ENCODE results near the gene NTRK3. TPM values are rescaled to one million over a fixed set of nuclear protein-coding genes. Genes with fewer than 3 reads are reported as not detected.

The NTRK3 gene
- total RNA-seq, 1 donor from 2014 or later: not detected

DNA sequence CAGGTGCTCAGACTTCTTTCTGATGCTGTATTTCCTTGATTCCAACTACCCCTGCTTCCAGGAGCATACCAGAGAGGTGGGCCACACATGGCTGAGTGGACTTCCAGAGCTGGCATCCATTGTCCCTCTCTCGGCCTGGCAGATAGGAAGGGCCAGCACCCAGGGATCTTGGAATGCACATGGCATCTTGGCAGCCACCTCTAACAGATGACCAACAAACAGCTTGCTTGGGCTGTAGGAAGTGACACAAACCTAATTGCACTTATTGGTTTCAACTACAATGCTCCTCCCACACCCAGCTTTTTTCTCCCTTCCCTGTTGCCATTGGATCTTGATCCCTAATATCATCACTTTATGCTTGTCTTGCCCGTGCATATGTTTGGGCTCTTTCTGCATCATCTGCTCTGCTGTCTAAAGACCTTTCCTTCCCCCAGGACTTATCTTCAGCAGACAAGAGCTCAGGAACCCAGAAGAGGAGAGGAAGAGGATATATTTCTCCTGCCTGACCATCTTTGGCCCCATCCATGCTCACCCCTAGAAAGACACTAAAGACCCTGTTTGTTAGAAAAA lies 294.6 kb downstream of the NTRK3 start:
- TF ChIP-seq, protein P1, sequence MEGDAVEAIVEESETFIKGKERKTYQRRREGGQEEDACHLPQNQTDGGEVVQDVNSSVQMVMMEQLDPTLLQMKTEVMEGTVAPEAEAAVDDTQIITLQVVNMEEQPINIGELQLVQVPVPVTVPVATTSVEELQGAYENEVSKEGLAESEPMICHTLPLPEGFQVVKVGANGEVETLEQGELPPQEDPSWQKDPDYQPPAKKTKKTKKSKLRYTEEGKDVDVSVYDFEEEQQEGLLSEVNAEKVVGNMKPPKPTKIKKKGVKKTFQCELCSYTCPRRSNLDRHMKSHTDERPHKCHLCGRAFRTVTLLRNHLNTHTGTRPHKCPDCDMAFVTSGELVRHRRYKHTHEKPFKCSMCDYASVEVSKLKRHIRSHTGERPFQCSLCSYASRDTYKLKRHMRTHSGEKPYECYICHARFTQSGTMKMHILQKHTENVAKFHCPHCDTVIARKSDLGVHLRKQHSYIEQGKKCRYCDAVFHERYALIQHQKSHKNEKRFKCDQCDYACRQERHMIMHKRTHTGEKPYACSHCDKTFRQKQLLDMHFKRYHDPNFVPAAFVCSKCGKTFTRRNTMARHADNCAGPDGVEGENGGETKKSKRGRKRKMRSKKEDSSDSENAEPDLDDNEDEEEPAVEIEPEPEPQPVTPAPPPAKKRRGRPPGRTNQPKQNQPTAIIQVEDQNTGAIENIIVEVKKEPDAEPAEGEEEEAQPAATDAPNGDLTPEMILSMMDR (conservative IDR thresholded peaks at IDR 0.05; ENCODE audit: low read depth, low read length): no peak
- DNase-seq (ENCODE audit: low read depth): no peak
- H3K4me3 ChIP-seq (ENCODE audit: low read depth, low read length): no peak overlapping the region

DNA sequence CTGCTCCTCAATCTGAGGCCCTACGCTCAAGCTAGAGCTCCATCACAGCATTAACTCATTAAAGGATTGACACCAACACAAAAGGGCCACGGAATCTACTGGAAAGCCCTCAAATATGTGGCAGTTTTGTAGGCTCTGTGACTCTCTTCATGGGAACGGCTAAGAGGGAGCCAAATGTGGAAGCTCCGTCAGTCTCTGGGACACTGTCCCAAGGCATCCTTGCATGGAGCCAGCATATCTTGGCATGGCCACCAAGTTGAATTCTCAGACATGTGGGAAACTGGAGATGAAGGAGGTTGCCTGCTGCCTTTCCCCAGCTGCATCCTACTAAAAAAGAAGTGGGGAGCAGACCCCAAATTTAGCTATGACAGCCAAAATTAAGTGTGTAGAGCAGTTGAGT lies 296.9 kb downstream of the NTRK3 start:
- TF ChIP-seq, protein P1 (conservative IDR thresholded peaks at IDR 0.05; ENCODE audit: low read depth, low read length): no peak
- H3K4me3 ChIP-seq (ENCODE audit: low read depth, low read length): no peak overlapping the region

DNA sequence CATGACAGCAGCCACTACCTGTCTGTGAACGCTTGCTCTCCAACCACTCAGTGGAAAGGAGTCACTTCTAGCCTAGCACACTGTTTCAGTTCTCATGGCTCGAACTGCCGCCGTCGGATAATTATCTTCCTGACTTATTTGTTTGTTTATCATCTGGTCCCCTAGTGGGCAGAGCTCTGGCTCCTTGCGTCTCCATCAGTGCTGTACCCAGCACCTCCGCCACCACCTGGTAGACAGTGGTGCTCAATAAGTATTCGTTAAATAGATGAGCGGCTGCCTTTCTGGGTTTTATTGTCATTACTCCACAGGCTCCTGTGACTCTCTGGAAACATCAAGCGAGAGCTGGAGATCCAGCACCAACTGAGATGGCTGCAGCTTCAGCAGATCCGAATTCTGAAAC lies 297.5 kb downstream of the NTRK3 start:
- no peak for DNase-seq (ENCODE audit: low read depth)
- no peak overlapping the region for H3K4me3 ChIP-seq (ENCODE audit: low read depth, low read length)
- TF ChIP-seq, protein P1 (conservative IDR thresholded peaks at IDR 0.05; ENCODE audit: low read depth, low read length): no peak

More for the DNA sequence above, 296.9 kb downstream of the NTRK3 start:
- no peak for DNase-seq (ENCODE audit: low read depth)

DNA sequence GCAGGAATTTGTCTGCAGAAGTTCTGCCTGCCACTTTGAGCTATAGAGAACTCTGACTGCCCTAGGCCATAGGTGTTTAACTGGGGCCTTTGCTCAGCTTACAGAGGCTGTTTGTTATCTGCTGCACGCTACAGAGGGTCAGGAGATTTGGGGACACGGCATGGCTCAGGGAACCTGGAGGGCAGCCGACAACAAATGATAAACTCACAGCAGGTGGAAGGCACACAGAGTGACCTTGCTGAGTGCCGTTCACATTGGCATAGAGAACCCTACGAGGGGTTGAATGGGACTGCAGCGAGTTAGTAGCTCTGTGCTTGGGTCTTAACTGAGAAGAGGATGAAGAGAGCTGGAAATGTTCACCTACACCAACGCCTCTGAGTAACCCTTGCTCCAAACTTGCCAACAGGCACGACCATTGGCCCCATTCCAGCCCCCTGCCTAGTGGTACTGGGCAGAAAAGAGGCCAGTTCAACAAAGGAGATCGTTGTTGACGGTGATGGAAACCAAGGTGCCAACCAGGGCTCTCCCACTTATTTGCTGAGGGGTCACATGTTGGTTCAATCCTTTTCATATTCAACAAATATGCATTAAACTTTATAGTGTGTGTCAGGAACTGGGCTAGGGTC lies 301.1 kb downstream of the NTRK3 start:
- TF ChIP-seq, protein P1 (conservative IDR thresholded peaks at IDR 0.05; ENCODE audit: low read depth, low read length): no peak
- no peak overlapping the region for H3K4me3 ChIP-seq (ENCODE audit: low read depth, low read length)
- no peak for DNase-seq (ENCODE audit: low read depth)

DNA sequence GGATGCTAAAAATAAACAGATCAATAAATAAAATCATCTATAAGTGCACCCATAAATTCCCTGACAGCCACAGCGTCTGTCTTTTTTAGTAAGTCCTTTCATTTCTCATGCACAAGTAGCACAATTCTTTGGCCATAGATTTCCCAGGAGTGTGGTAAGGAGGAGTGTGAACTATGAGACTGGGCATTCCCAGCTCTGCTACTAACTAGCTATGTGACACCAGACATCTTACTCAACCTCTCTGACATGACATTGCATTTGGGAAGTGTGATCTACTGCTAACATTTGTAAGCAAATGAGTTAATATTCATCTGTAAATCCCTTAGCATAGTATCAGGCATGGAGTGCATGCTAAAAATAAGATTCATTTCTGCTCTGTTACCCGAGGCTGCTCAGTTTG lies 301.7 kb downstream of the NTRK3 start:
- no peak for DNase-seq (ENCODE audit: low read depth)
- TF ChIP-seq, protein P1 (conservative IDR thresholded peaks at IDR 0.05; ENCODE audit: low read depth, low read length): no peak
- no peak overlapping the region for H3K4me3 ChIP-seq (ENCODE audit: low read depth, low read length)

DNA sequence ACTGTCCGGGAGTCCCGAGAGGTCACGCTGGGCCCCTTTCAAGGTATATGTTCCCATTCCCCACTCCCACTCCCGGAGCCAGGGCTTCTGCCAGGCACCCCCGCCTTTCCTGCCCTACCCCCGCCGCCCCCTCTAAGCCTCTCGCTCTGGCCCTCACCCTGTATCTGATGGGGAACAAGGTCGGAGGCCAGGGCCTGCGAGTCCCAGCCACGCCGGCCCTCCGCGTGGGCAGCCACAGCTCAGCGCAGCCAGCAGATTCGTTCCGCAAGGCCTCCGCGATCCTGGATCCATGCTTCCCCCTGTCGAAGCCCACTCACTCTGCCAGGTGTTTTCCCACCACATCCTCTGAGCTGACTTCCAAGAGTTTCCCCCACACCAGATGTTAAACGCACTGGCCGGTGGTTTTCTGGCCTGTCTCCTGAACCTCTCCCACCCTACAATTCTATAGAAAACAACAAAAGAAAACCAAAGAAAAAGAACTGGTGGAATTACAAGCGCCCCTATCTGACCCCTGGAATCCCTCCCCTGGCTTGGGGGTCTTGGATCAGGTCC lies 303.7 kb downstream of the NTRK3 start:
- DNase-seq (ENCODE audit: low read depth): no peak
- TF ChIP-seq, protein P1 (conservative IDR thresholded peaks at IDR 0.05; ENCODE audit: low read depth, low read length): no peak
- H3K4me3 ChIP-seq (ENCODE audit: low read depth, low read length): no peak overlapping the region

Measured in epithelial cell of proximal tubule (primary cell).